ENCODE measurements around the gene TMEM255A. TPM values are rescaled to one million over a fixed set of nuclear protein-coding genes. Genes with fewer than 3 reads are reported as not detected.
"Not testable (repeated sequence)": the region's sequence is repeated elsewhere in the genome, so short reads cannot be mapped to it uniquely, and the experiment has no call there.

TMEM255A gene
- 1 to 10 TPM in 1 of 3 donors, under 1 TPM in 2; 0.49 to 3.7 (median 0.87) TPM for total RNA-seq
- long read RNA-seq, donor 1, partial matches to known transcripts: 0 of 1 reads
- long read RNA-seq, donor 1, other reads (novel, unspliced or antisense): 1 of 1 reads
- long read RNA-seq, donor 2: 0 reads

- Histone ChIP-seq H3K9me3 (no peaks in the 10 kb centered on the region), H3K4me3 (no peak within 1 kb of the TSS), H3K36me3 (ENCODE audit: low read depth) (no peaks in the 10 kb centered on the region), H3K4me1 (ENCODE audit: low read depth) (peaks cover 3% of the 10 kb centered on the region)
- TF ChIP-seq CTCF (IDR thresholded peaks at IDR 0.05): no peak
- no peak for ATAC-seq
- intact Hi-C loops (cut with DNase I, micrococcal nuclease): no loop called here
- peak in 2 of 3 donors; percentile 23 to 48 for DNase-seq
Measured at GRCh38 chrX:120310861-120311726, at the start of gene TMEM255A. TMEM255A (minus strand) TSS chrX:120311461; CDS start chrX:120311309, 152 bp downstream.

- DNase-seq: no peak
- ATAC-seq: no peak
- no peaks in the 10 kb centered on the region for H3K36me3 ChIP-seq (ENCODE audit: low read depth)
- intact Hi-C loops (cut with DNase I, micrococcal nuclease): no loop called here
- no peaks in the 10 kb centered on the region for H3K9me3 ChIP-seq
- no peak for TF ChIP-seq CTCF (IDR thresholded peaks at IDR 0.05)
- H3K4me3 ChIP-seq: no peak overlapping the region
- H3K4me1 ChIP-seq (ENCODE audit: low read depth): no peaks in the 10 kb centered on the region
Measured at GRCh38 chrX:120358737-120359456, 47.6 kb upstream of the TMEM255A start.

- intact Hi-C loops (cut with DNase I, micrococcal nuclease): no loop called here
- Histone ChIP-seq H3K9me3 (no peaks in the 10 kb centered on the region), H3K4me3 (no peak overlapping the region), H3K4me1 (ENCODE audit: low read depth) (no peaks in the 10 kb centered on the region), H3K36me3 (ENCODE audit: low read depth) (no peaks in the 10 kb centered on the region)
- no peak for TF ChIP-seq CTCF (IDR thresholded peaks at IDR 0.05)
- ATAC-seq (no peak), DNase-seq (no peak)
Measured at GRCh38 chrX:120357186-120357585, 45.9 kb upstream of the TMEM255A start.

- no peaks in the 10 kb centered on the region for H3K4me1 ChIP-seq (ENCODE audit: low read depth)
- no peaks in the 10 kb centered on the region for H3K36me3 ChIP-seq (ENCODE audit: low read depth)
- no peaks in the 10 kb centered on the region for H3K9me3 ChIP-seq
- no peak overlapping the region for H3K4me3 ChIP-seq
- intact Hi-C loops (cut with DNase I, micrococcal nuclease): no loop called here
- DNase-seq (no peak), ATAC-seq (no peak)
- no peak for TF ChIP-seq CTCF (IDR thresholded peaks at IDR 0.05)
Measured at GRCh38 chrX:120356084-120356483, 44.8 kb upstream of the TMEM255A start.

GRCh38 chrX:120350450-120351138, 39.3 kb upstream of the TMEM255A start:
- TF ChIP-seq CTCF (IDR thresholded peaks at IDR 0.05): no peak
- H3K36me3 ChIP-seq (ENCODE audit: low read depth): no peaks in the 10 kb centered on the region
- no peaks in the 10 kb centered on the region for H3K4me1 ChIP-seq (ENCODE audit: low read depth)
- no peak overlapping the region for H3K4me3 ChIP-seq
- no peak for DNase-seq
- H3K9me3 ChIP-seq: no peaks in the 10 kb centered on the region
- intact Hi-C loops (cut with DNase I, micrococcal nuclease): no loop called here
- ATAC-seq: no peak

- intact Hi-C loops (cut with DNase I, micrococcal nuclease); H3K4me1 ChIP-seq (ENCODE audit: low read depth); H3K4me3 ChIP-seq; ATAC-seq; DNase-seq; H3K36me3 ChIP-seq (ENCODE audit: low read depth); H3K9me3 ChIP-seq: not testable (repeated sequence)
Measured at GRCh38 chrX:120344566-120344965, 33.3 kb upstream of the TMEM255A start.

All from mucosa of descending colon (tissue), 3 donors.